Measurements from ENCODE around the gene LINGO1.

LINGO1 gene

GRCh38 chr15:77581896-77582569 lies 50.7 kb downstream of the LINGO1 start:
- H3K4me3 ChIP-seq (ENCODE audit: insufficient read depth, low read depth, low read length) = no peak overlapping the region
- H3K36me3 ChIP-seq (ENCODE audit: control insufficient read depth, insufficient read depth, low read length) = no peaks in the 10 kb centered on the region
- H3K4me1 ChIP-seq (ENCODE audit: control insufficient read depth, insufficient read depth, low read length) = peaks cover 10% of the 10 kb centered on the region
- no peak overlapping the region for H3K27ac ChIP-seq (ENCODE audit: insufficient read depth, low read depth, low read length, poor library complexity, severe bottlenecking)
- no peaks in the 10 kb centered on the region for H3K27me3 ChIP-seq (ENCODE audit: control insufficient read depth, insufficient read depth, low read length, poor library complexity, severe bottlenecking)
- 88 to 91% methylated on average over 18 of the region's 18 CpGs for WGBS, 2 experiments
- H3K9me3 ChIP-seq (ENCODE audit: control insufficient read depth, low read length) = no peaks in the 10 kb centered on the region

- H3K9me3 ChIP-seq (ENCODE audit: control insufficient read depth, low read length) = no peaks in the 10 kb centered on the region
- H3K27ac ChIP-seq (ENCODE audit: insufficient read depth, low read depth, low read length, poor library complexity, severe bottlenecking) = no peak overlapping the region
- 87 to 94% methylated on average over 14 to 16 of the region's 16 CpGs for WGBS, 2 experiments
- no peaks in the 10 kb centered on the region for H3K36me3 ChIP-seq (ENCODE audit: control insufficient read depth, insufficient read depth, low read length)
- peaks cover 11% of the 10 kb centered on the region for H3K4me1 ChIP-seq (ENCODE audit: control insufficient read depth, insufficient read depth, low read length)
- H3K4me3 ChIP-seq (ENCODE audit: insufficient read depth, low read depth, low read length) = no peak overlapping the region
- H3K27me3 ChIP-seq (ENCODE audit: control insufficient read depth, insufficient read depth, low read length, poor library complexity, severe bottlenecking) = no peaks in the 10 kb centered on the region
Observed at GRCh38 chr15:77580996-77581682, 51.6 kb downstream of the LINGO1 start.

- H3K4me3 ChIP-seq (ENCODE audit: insufficient read depth, low read depth, low read length) = no peak overlapping the region
- WGBS, 2 experiments = 93 to 94% methylated on average over 13 of the region's 13 CpGs
- no peaks in the 10 kb centered on the region for H3K27me3 ChIP-seq (ENCODE audit: control insufficient read depth, insufficient read depth, low read length, poor library complexity, severe bottlenecking)
Observed at GRCh38 chr15:77579498-77580188, 53.1 kb downstream of the LINGO1 start.

GRCh38 chr15:77578641-77579372 lies 53.9 kb downstream of the LINGO1 start:
- H3K4me3 ChIP-seq (ENCODE audit: insufficient read depth, low read depth, low read length) = no peak overlapping the region
- peaks cover 11% of the 10 kb centered on the region for H3K4me1 ChIP-seq (ENCODE audit: control insufficient read depth, insufficient read depth, low read length)
- no peaks in the 10 kb centered on the region for H3K9me3 ChIP-seq (ENCODE audit: control insufficient read depth, low read length)
- no peaks in the 10 kb centered on the region for H3K27me3 ChIP-seq (ENCODE audit: control insufficient read depth, insufficient read depth, low read length, poor library complexity, severe bottlenecking)
- no peaks in the 10 kb centered on the region for H3K36me3 ChIP-seq (ENCODE audit: control insufficient read depth, insufficient read depth, low read length)
- WGBS, 2 experiments = 88% methylated on average over 15 of the region's 15 CpGs
- H3K27ac ChIP-seq (ENCODE audit: insufficient read depth, low read depth, low read length, poor library complexity, severe bottlenecking) = no peak overlapping the region

More at GRCh38 chr15:77579498-77580188, 53.1 kb downstream of the LINGO1 start:
- no peaks in the 10 kb centered on the region for H3K9me3 ChIP-seq (ENCODE audit: control insufficient read depth, low read length)
- H3K4me1 ChIP-seq (ENCODE audit: control insufficient read depth, insufficient read depth, low read length) = peaks cover 11% of the 10 kb centered on the region
- no peaks in the 10 kb centered on the region for H3K36me3 ChIP-seq (ENCODE audit: control insufficient read depth, insufficient read depth, low read length)
- H3K27ac ChIP-seq (ENCODE audit: insufficient read depth, low read depth, low read length, poor library complexity, severe bottlenecking) = no peak overlapping the region

GRCh38 chr15:77577366-77577950 lies 55.3 kb downstream of the LINGO1 start:
- no peak overlapping the region for H3K4me3 ChIP-seq (ENCODE audit: insufficient read depth, low read depth, low read length)
- 55 to 59% methylated on average over 9 of the region's 9 CpGs for WGBS, 2 experiments
- H3K27me3 ChIP-seq (ENCODE audit: control insufficient read depth, insufficient read depth, low read length, poor library complexity, severe bottlenecking) = no peaks in the 10 kb centered on the region
- H3K36me3 ChIP-seq (ENCODE audit: control insufficient read depth, insufficient read depth, low read length) = no peaks in the 10 kb centered on the region
- H3K27ac ChIP-seq (ENCODE audit: insufficient read depth, low read depth, low read length, poor library complexity, severe bottlenecking) = no peak overlapping the region
- H3K9me3 ChIP-seq (ENCODE audit: control insufficient read depth, low read length) = no peaks in the 10 kb centered on the region
- peaks cover 11% of the 10 kb centered on the region for H3K4me1 ChIP-seq (ENCODE audit: control insufficient read depth, insufficient read depth, low read length)

GRCh38 chr15:77576538-77576937 lies 56.2 kb downstream of the LINGO1 start:
- Histone ChIP-seq H3K27me3 (ENCODE audit: control insufficient read depth, insufficient read depth, low read length, poor library complexity, severe bottlenecking) (no peaks in the 10 kb centered on the region), H3K9me3 (ENCODE audit: control insufficient read depth, low read length) (no peaks in the 10 kb centered on the region), H3K4me1 (ENCODE audit: control insufficient read depth, insufficient read depth, low read length) (peaks cover 11% of the 10 kb centered on the region), H3K36me3 (ENCODE audit: control insufficient read depth, insufficient read depth, low read length) (no peaks in the 10 kb centered on the region), H3K4me3 (ENCODE audit: insufficient read depth, low read depth, low read length) (no peak overlapping the region), H3K27ac (ENCODE audit: insufficient read depth, low read depth, low read length, poor library complexity, severe bottlenecking) (no peak overlapping the region)
- 83 to 88% methylated on average over 1 of the region's 1 CpG for WGBS, 2 experiments

- no peaks in the 10 kb centered on the region for H3K9me3 ChIP-seq (ENCODE audit: control insufficient read depth, low read length)
- no peaks in the 10 kb centered on the region for H3K27me3 ChIP-seq (ENCODE audit: control insufficient read depth, insufficient read depth, low read length, poor library complexity, severe bottlenecking)
- 81 to 83% methylated on average over 14 of the region's 14 CpGs for WGBS, 2 experiments
- peaks cover 11% of the 10 kb centered on the region for H3K4me1 ChIP-seq (ENCODE audit: control insufficient read depth, insufficient read depth, low read length)
- H3K27ac ChIP-seq (ENCODE audit: insufficient read depth, low read depth, low read length, poor library complexity, severe bottlenecking) = no peak overlapping the region
- H3K4me3 ChIP-seq (ENCODE audit: insufficient read depth, low read depth, low read length) = no peak overlapping the region
- H3K36me3 ChIP-seq (ENCODE audit: control insufficient read depth, insufficient read depth, low read length) = no peaks in the 10 kb centered on the region
Observed at GRCh38 chr15:77575203-77575934, 57.3 kb downstream of the LINGO1 start.

- no peaks in the 10 kb centered on the region for H3K27me3 ChIP-seq (ENCODE audit: control insufficient read depth, insufficient read depth, low read length, poor library complexity, severe bottlenecking)
- WGBS, 2 experiments = 87 to 88% methylated on average over 6 of the region's 6 CpGs
- no peaks in the 10 kb centered on the region for H3K9me3 ChIP-seq (ENCODE audit: control insufficient read depth, low read length)
- no peaks in the 10 kb centered on the region for H3K36me3 ChIP-seq (ENCODE audit: control insufficient read depth, insufficient read depth, low read length)
- H3K4me3 ChIP-seq (ENCODE audit: insufficient read depth, low read depth, low read length) = no peak overlapping the region
- H3K27ac ChIP-seq (ENCODE audit: insufficient read depth, low read depth, low read length, poor library complexity, severe bottlenecking) = no peak overlapping the region
- H3K4me1 ChIP-seq (ENCODE audit: control insufficient read depth, insufficient read depth, low read length) = peaks cover 15% of the 10 kb centered on the region
Observed at GRCh38 chr15:77574521-77575202, 58.0 kb downstream of the LINGO1 start.

- Histone ChIP-seq H3K27me3 (ENCODE audit: control insufficient read depth, insufficient read depth, low read length, poor library complexity, severe bottlenecking) (no peaks in the 10 kb centered on the region), H3K27ac (ENCODE audit: insufficient read depth, low read depth, low read length, poor library complexity, severe bottlenecking) (no peak overlapping the region), H3K36me3 (ENCODE audit: control insufficient read depth, insufficient read depth, low read length) (no peaks in the 10 kb centered on the region), H3K9me3 (ENCODE audit: control insufficient read depth, low read length) (no peaks in the 10 kb centered on the region), H3K4me1 (ENCODE audit: control insufficient read depth, insufficient read depth, low read length) (peaks cover 24% of the 10 kb centered on the region), H3K4me3 (ENCODE audit: insufficient read depth, low read depth, low read length) (no peak overlapping the region)
- WGBS, 2 experiments = 77 to 88% methylated on average over 4 of the region's 4 CpGs
Observed at GRCh38 chr15:77573802-77574201, 58.9 kb downstream of the LINGO1 start.

All from ectodermal cell (in vitro differentiated cells).